Ectodermal cell (in vitro differentiated cells): ENCODE measurements around the gene SYP. TPM values are rescaled to one million over a fixed set of nuclear protein-coding genes. Genes with fewer than 3 reads are reported as not detected.

Experiments used
- H3K27ac ChIP-seq: 2 replicates; pipeline ENCODE4 v1.7.0; 2013; ENCODE audit warnings: mild to moderate bottlenecking, low read depth, low read length; ENCODE audit not compliant: insufficient read depth, poor library complexity, severe bottlenecking
- H3K27me3 ChIP-seq: 2 replicates; pipeline ENCODE4 v1.7.0; 2013; ENCODE audit warnings: mild to moderate bottlenecking, low read length; ENCODE audit not compliant: insufficient read depth, control insufficient read depth, poor library complexity, severe bottlenecking
- H3K36me3 ChIP-seq: one replicate; pipeline ENCODE4 v1.7.0; 2013; ENCODE audit warnings: low read length; ENCODE audit not compliant: control insufficient read depth, insufficient read depth
- H3K4me1 ChIP-seq: one replicate; pipeline ENCODE4 v1.7.0; 2013; ENCODE audit warnings: low read length; ENCODE audit not compliant: control insufficient read depth, insufficient read depth
- H3K4me3 ChIP-seq: 2 replicates; pipeline ENCODE4 v1.7.0; 2013; ENCODE audit warnings: low read depth, low read length, control low read depth; ENCODE audit not compliant: insufficient read depth
- H3K9me3 ChIP-seq: 2 replicates; pipeline ENCODE4 v1.7.0; 2013; ENCODE audit warnings: mild to moderate bottlenecking, low read length, moderate library complexity; ENCODE audit not compliant: control insufficient read depth
- WGBS, 2 experiments: methylation state at CpG; one replicate each; pipeline ENCODE4 v1.1.7; 2013; ENCODE audit warnings: missing lambda C conversion rate in 2 of 2; 5-methylcytosine and 5-hydroxymethylcytosine counted together
- polyA plus RNA-seq, 4 experiments: library from polyadenylated mRNA; stranded (reverse); fragments of 50-300 nt; gene quantifications; one replicate each; pipeline ENCODE4 v1.2.3, GENCODE V29; 2013

The SYP gene
- 1.3 TPM for polyA plus RNA-seq (2013, experiment 1 of 4)
- polyA plus RNA-seq (2013, experiment 2 of 4) = 0.69 TPM
- polyA plus RNA-seq (2013, experiment 3 of 4) = 0.80 TPM
- polyA plus RNA-seq (2013, experiment 4 of 4) = 1.7 TPM

GRCh38 chrX:49199906-49200771, at the start of gene SYP:
Gene SYP, minus strand, starts transcription at chrX:49200193. Its CDS starts 7 bp downstream, at chrX:49200186.
- no peak within 1 kb of the TSS for H3K4me3 ChIP-seq
- 4% methylated on average over 60 of the region's 61 CpGs for WGBS, 2 experiments
- H3K36me3 ChIP-seq = no peaks in the 10 kb centered on the region
- H3K9me3 ChIP-seq = no peaks in the 10 kb centered on the region
- H3K27me3 ChIP-seq = peaks cover 21% of the 10 kb centered on the region
- H3K4me1 ChIP-seq = no peaks in the 10 kb centered on the region
- H3K27ac ChIP-seq = no peak within 1 kb of the TSS

GRCh38 chrX:49249616-49250015, 49.6 kb upstream of the SYP start:
- no peaks in the 10 kb centered on the region for H3K4me1 ChIP-seq
- no peaks in the 10 kb centered on the region for H3K36me3 ChIP-seq
- H3K9me3 ChIP-seq = no peaks in the 10 kb centered on the region
- 96 to 97% methylated on average over 9 of the region's 9 CpGs for WGBS, 2 experiments
- no peaks in the 10 kb centered on the region for H3K27me3 ChIP-seq
- H3K4me3 ChIP-seq = no peak overlapping the region
- no peak overlapping the region for H3K27ac ChIP-seq

- 94 to 97% methylated on average over 6 of the region's 6 CpGs for WGBS, 2 experiments
- H3K27me3 ChIP-seq = no peaks in the 10 kb centered on the region
These were observed 49.1 kb upstream of the SYP start for GRCh38 chrX:49249071-49249470.

GRCh38 chrX:49247916-49248811, 48.2 kb upstream of the SYP start:
- 94 to 97% methylated on average over 28 of the region's 28 CpGs for WGBS, 2 experiments
- H3K27me3 ChIP-seq = no peaks in the 10 kb centered on the region

More at GRCh38 chrX:49249071-49249470, 49.1 kb upstream of the SYP start:
- no peak overlapping the region for H3K4me3 ChIP-seq
- no peaks in the 10 kb centered on the region for H3K9me3 ChIP-seq
- no peak overlapping the region for H3K27ac ChIP-seq
- H3K4me1 ChIP-seq = no peaks in the 10 kb centered on the region
- H3K36me3 ChIP-seq = no peaks in the 10 kb centered on the region

GRCh38 chrX:49247346-49247745, 47.4 kb upstream of the SYP start:
- Histone ChIP-seq H3K4me1 (no peaks in the 10 kb centered on the region), H3K27ac (no peak overlapping the region), H3K36me3 (no peaks in the 10 kb centered on the region), H3K4me3 (no peak overlapping the region), H3K9me3 (no peaks in the 10 kb centered on the region), H3K27me3 (no peaks in the 10 kb centered on the region)
- 95% methylated on average over 11 of the region's 11 CpGs for WGBS, 2 experiments

More at GRCh38 chrX:49247916-49248811, 48.2 kb upstream of the SYP start:
- no peak overlapping the region for H3K4me3 ChIP-seq
- H3K27ac ChIP-seq = no peak overlapping the region
- no peaks in the 10 kb centered on the region for H3K9me3 ChIP-seq
- H3K4me1 ChIP-seq = no peaks in the 10 kb centered on the region
- no peaks in the 10 kb centered on the region for H3K36me3 ChIP-seq

- 94 to 99% methylated on average over 9 to 10 of the region's 10 CpGs for whole genome bisulfite sequencing, 2 experiments
- Histone ChIP-seq H3K36me3 (no peaks in the 10 kb centered on the region), H3K4me1 (no peaks in the 10 kb centered on the region), H3K9me3 (no peaks in the 10 kb centered on the region), H3K27me3 (no peaks in the 10 kb centered on the region), H3K27ac (no peak overlapping the region), H3K4me3 (no peak overlapping the region)
These were observed 46.5 kb upstream of the SYP start for GRCh38 chrX:49246541-49246940.

- no peaks in the 10 kb centered on the region for H3K27me3 ChIP-seq
These were observed 44.2 kb upstream of the SYP start for GRCh38 chrX:49244207-49244606.

GRCh38 chrX:49243166-49243565, 43.2 kb upstream of the SYP start:
- no peak overlapping the region for H3K27ac ChIP-seq
- H3K4me1 ChIP-seq = no peaks in the 10 kb centered on the region
- H3K36me3 ChIP-seq = no peaks in the 10 kb centered on the region
- 89 to 90% methylated on average over 12 of the region's 12 CpGs for WGBS, 2 experiments
- no peaks in the 10 kb centered on the region for H3K27me3 ChIP-seq
- H3K9me3 ChIP-seq = no peaks in the 10 kb centered on the region
- H3K4me3 ChIP-seq = no peak overlapping the region

More at GRCh38 chrX:49244207-49244606, 44.2 kb upstream of the SYP start:
- H3K27ac ChIP-seq = no peak overlapping the region
- H3K9me3 ChIP-seq = no peaks in the 10 kb centered on the region
- 98 to 100% methylated on average over 2 of the region's 2 CpGs for WGBS, 2 experiments
- H3K4me3 ChIP-seq = no peak overlapping the region
- H3K4me1 ChIP-seq = no peaks in the 10 kb centered on the region
- H3K36me3 ChIP-seq = no peaks in the 10 kb centered on the region

GRCh38 chrX:49242545-49243066, 42.6 kb upstream of the SYP start:
- Histone ChIP-seq H3K4me3 (no peak overlapping the region), H3K4me1 (no peaks in the 10 kb centered on the region), H3K27me3 (no peaks in the 10 kb centered on the region), H3K27ac (no peak overlapping the region), H3K9me3 (no peaks in the 10 kb centered on the region), H3K36me3 (no peaks in the 10 kb centered on the region)
- WGBS, 2 experiments = 93 to 94% methylated on average over 12 of the region's 12 CpGs
